H1 (cell line): Measurements from ENCODE around the gene FHAD1. TPM values are rescaled to one million over a fixed set of nuclear protein-coding genes. Genes with fewer than 3 reads are reported as not detected.

Experiments used
- CTCF ChIA-PET: fragments of 300-600 bp; sonication (Branson Sonifier 250); formaldehyde crosslinking; loops from one replicate; lab custom pipeline; 2021; ENCODE audit not compliant: partially characterized antibody; lab: Charles Lee
- POLR2A ChIA-PET: fragments of 300-600 bp; sonication (Branson Sonifier 250); formaldehyde crosslinking; loops from one replicate; lab custom pipeline; 2021; ENCODE audit warnings: inconsistent platforms; ENCODE audit not compliant: partially characterized antibody; lab: Charles Lee
- DNase-seq, 2 experiments: peaks; one replicate each; pipeline versions ENCODE4 v3.0.0 to v3.0.0-alpha.2; 2010 to 2022; ENCODE audit warnings: low spot score in 2 of 2, low read depth in 1 of 2, mixed read lengths in 1 of 2
- FAIRE-seq: peaks from 2 replicates; lab custom pipeline; 2011; peaks lifted over from hg19 to GRCh38; lab: Jason Lieb, UNC
- H2AFZ ChIP-seq: 2 replicates; pipeline ENCODE4 v1.8.1; 2012; ENCODE audit warnings: low read length, inconsistent platforms
- H2AK5ac ChIP-seq: 2 replicates; pipeline ENCODE4 v1.6.1; 2013; ENCODE audit warnings: low read depth, low read length
- H2BK120ac ChIP-seq: replicated peaks from 2 replicates; pipeline ENCODE3; 2013; ENCODE audit warnings: low read depth, low read length, inconsistent platforms
- H2BK12ac ChIP-seq: 2 replicates; pipeline ENCODE4 v1.6.1; 2013; ENCODE audit warnings: low read depth, low read length
- H2BK15ac ChIP-seq: 2 replicates; pipeline ENCODE4 v1.6.1; 2013; ENCODE audit warnings: low read length
- H2BK20ac ChIP-seq: 2 replicates; pipeline ENCODE4 v1.6.1; 2013; ENCODE audit warnings: low read length
- H2BK5ac ChIP-seq: 2 replicates; pipeline ENCODE4 v1.6.1; 2013; ENCODE audit warnings: low read depth, low read length
- H3K14ac ChIP-seq: 2 replicates; pipeline ENCODE4 v1.6.1; 2013; ENCODE audit warnings: inconsistent platforms; ENCODE audit not compliant: insufficient read length
- H3K18ac ChIP-seq: 2 replicates; pipeline ENCODE4 v1.6.1; 2013; ENCODE audit warnings: low read length; ENCODE audit errors: extremely low read depth
- H3K23ac ChIP-seq: 2 replicates; pipeline ENCODE4 v1.6.1; 2013; ENCODE audit warnings: inconsistent platforms; ENCODE audit not compliant: insufficient read length
- H3K23me2 ChIP-seq: 2 replicates; pipeline ENCODE4 v1.6.1; 2013; ENCODE audit warnings: low read depth, low read length
- H3K27ac ChIP-seq: 2 replicates; pipeline ENCODE4 v1.6.1; 2011; ENCODE audit warnings: low read depth, low read length, inconsistent platforms
- H3K27me3 ChIP-seq, 4 experiments: replicated peaks in 1 of 4; 1 replicate in 1 of 4; 2 replicates in 3 of 4; pipeline versions ENCODE4 v1.6.1 to v1.8.1; 2011 to 2013; ENCODE audit warnings: low read length in 3 of 4, mild to moderate bottlenecking in 3 of 4, inconsistent platforms in 2 of 4, mixed read lengths in 2 of 4, moderate library complexity in 1 of 4; ENCODE audit not compliant: control insufficient read depth in 3 of 4, insufficient read depth in 3 of 4; ENCODE audit errors: extremely low read depth in 1 of 4
- H3K36me3 ChIP-seq, 4 experiments: 2 replicates each; pipeline versions ENCODE4 v1.6.1 to v1.8.1; 2011 to 2013; ENCODE audit warnings: mild to moderate bottlenecking in 4 of 4, low read length in 3 of 4, moderate library complexity in 2 of 4, control low read depth in 1 of 4, inconsistent platforms in 1 of 4; ENCODE audit not compliant: insufficient read depth in 4 of 4, control insufficient read depth in 2 of 4
- H3K4ac ChIP-seq: replicated peaks from 2 replicates; pipeline ENCODE3; 2013; ENCODE audit warnings: low read length, low read depth, mixed read lengths, inconsistent platforms; ENCODE audit not compliant: insufficient read length
- H3K4me1 ChIP-seq, 4 experiments: replicated peaks in 1 of 4; 1 replicate in 1 of 4; 2 replicates in 3 of 4; pipeline versions ENCODE4 v1.6.1 to v1.8.1; 2011 to 2013; ENCODE audit warnings: low read length in 3 of 4, inconsistent platforms in 2 of 4, mixed read lengths in 1 of 4; ENCODE audit not compliant: insufficient read depth in 4 of 4, control insufficient read depth in 3 of 4
- H3K4me2 ChIP-seq, 2 experiments: 2 replicates each; pipeline versions ENCODE4 v1.6.1 to v1.8.1; 2011 to 2013; ENCODE audit warnings: low read depth in 2 of 2, low read length in 2 of 2, control low read depth in 1 of 2, inconsistent platforms in 1 of 2, mild to moderate bottlenecking in 1 of 2; ENCODE audit not compliant: insufficient read depth in 1 of 2
- H3K4me3 ChIP-seq, 4 experiments: fragments of 200-600, 300-600 bp in 1 of 4; sonication (generic), shearing (Covaris generic), sonication (Bioruptor Twin) in 1 of 4; 2 replicates each; pipeline versions ENCODE4 v1.5.1 to v1.8.1; 2011 to 2016; ENCODE audit warnings: low read length in 4 of 4, low read depth in 3 of 4, control low read depth in 2 of 4, inconsistent platforms in 2 of 4, mild to moderate bottlenecking in 2 of 4, mixed read lengths in 1 of 4, moderate library complexity in 1 of 4; ENCODE audit not compliant: insufficient read depth in 2 of 4; ENCODE audit errors: extremely low read depth in 1 of 4
- H3K56ac ChIP-seq: replicated peaks from 2 replicates; pipeline ENCODE3; 2013; ENCODE audit warnings: low read depth, mild to moderate bottlenecking, mixed read lengths, low read length, inconsistent platforms; ENCODE audit not compliant: insufficient read length
- H3K79me1 ChIP-seq: 2 replicates; pipeline ENCODE4 v1.6.1; 2013; ENCODE audit warnings: low read depth, low read length, control low read depth
- H3K79me2 ChIP-seq, 2 experiments: 2 replicates each; pipeline versions ENCODE4 v1.6.1 to v1.8.1; 2012 to 2013; ENCODE audit warnings: low read length in 2 of 2, mild to moderate bottlenecking in 2 of 2, inconsistent platforms in 1 of 2; ENCODE audit not compliant: insufficient read depth in 2 of 2, control insufficient read depth in 1 of 2
- H3K9ac ChIP-seq, 4 experiments: replicated peaks in 1 of 4; 1 replicate in 1 of 4; 2 replicates in 3 of 4; pipeline versions ENCODE4 v1.6.1 to v1.8.1; 2011 to 2013; ENCODE audit warnings: low read depth in 3 of 4, low read length in 3 of 4, control low read depth in 2 of 4, mild to moderate bottlenecking in 2 of 4, moderate library complexity in 2 of 4, inconsistent platforms in 1 of 4; ENCODE audit errors: extremely low read depth in 1 of 4
- H3K9me3 ChIP-seq, 2 experiments: 2 replicates each; pipeline versions ENCODE4 v1.6.1 to v1.8.1; 2012 to 2013; ENCODE audit warnings: mild to moderate bottlenecking in 2 of 2, moderate library complexity in 2 of 2, control low read depth in 1 of 2, inconsistent platforms in 1 of 2, low read depth in 1 of 2, low read length in 1 of 2, mixed read lengths in 1 of 2; ENCODE audit not compliant: insufficient read depth in 2 of 2
- H4K20me1 ChIP-seq, 2 experiments: replicated peaks in 1 of 2; 2 replicates each; pipeline versions ENCODE3 to v1.8.1; 2011 to 2013; ENCODE audit warnings: inconsistent platforms in 2 of 2, low read length in 2 of 2, mild to moderate bottlenecking in 1 of 2; ENCODE audit not compliant: insufficient read depth in 2 of 2, control insufficient read depth in 1 of 2
- H4K5ac ChIP-seq: 2 replicates; pipeline ENCODE4 v1.6.1; 2013; ENCODE audit warnings: low read length, low read depth, mixed read lengths, inconsistent platforms; ENCODE audit not compliant: insufficient read length
- H4K8ac ChIP-seq: 2 replicates; pipeline ENCODE4 v1.8.0; 2013; ENCODE audit warnings: mild to moderate bottlenecking, moderate library complexity, low read length, inconsistent platforms; ENCODE audit not compliant: insufficient read depth; ENCODE audit errors: extremely low read depth
- H4K91ac ChIP-seq: replicated peaks from 2 replicates; pipeline ENCODE3; 2013; ENCODE audit warnings: low read length, mixed read lengths, inconsistent platforms; ENCODE audit not compliant: insufficient read length
- WGBS, 2 experiments: shearing (Covaris generic) in 1 of 2; methylation state at CpG; one replicate each; pipeline versions ENCODE4 v1.1.6 to v1.1.7; 2013 to 2015; ENCODE audit warnings: low lambda C conversion rate in 2 of 2, mixed read lengths in 2 of 2, inconsistent platforms in 1 of 2, low coverage in 1 of 2, missing lambda C conversion rate in 1 of 2; ENCODE audit not compliant: insufficient replicate concordance in 2 of 2, insufficient coverage in 1 of 2, insufficient read length in 1 of 2; ENCODE audit errors: extremely low coverage in 1 of 2, missing lambda C conversion rate in 1 of 2; 5-methylcytosine and 5-hydroxymethylcytosine counted together
- polyA plus RNA-seq, 7 experiments: library from polyadenylated mRNA; depleted of rRNA in 3 of 7; stranded (reverse) in 5 of 7; unstranded in 2 of 7; fragments of >200 nt in 5 of 7; fragments of 200-250 nt in 2 of 7; gene quantifications; 1 replicate in 5 of 7; 2 replicates in 1 of 7; 4 replicates in 1 of 7; pipeline versions ENCODE4 v1.2.1 to v1.2.3, GENCODE V29; 2011 to 2013; ENCODE audit warnings: missing spikeins in 2 of 7, mixed read lengths in 2 of 7
- total RNA-seq: library from RNA; stranded (reverse); fragmentation: NEBNext Ultra II Directional; extraction: Animal tissue kit (Norgen Biotek cat#: 25700); gene quantifications from 2 replicates; pipeline ENCODE4 v1.2.1, GENCODE V29; 2021
- TF ChIP-seq, protein P1 (sequence below): IDR thresholded peaks from 2 replicates; pipeline ENCODE4 v1.6.1; 2011; ENCODE audit warnings: low read depth, mild to moderate bottlenecking, low read length; ENCODE audit not compliant: insufficient read depth

The FHAD1 gene
- total and polyA plus RNA-seq, 2 of the 8 experiments (the other 6 are each of a cell fraction or from before 2014, with no cell fraction given): 0.39 to 0.69 TPM

DNA sequence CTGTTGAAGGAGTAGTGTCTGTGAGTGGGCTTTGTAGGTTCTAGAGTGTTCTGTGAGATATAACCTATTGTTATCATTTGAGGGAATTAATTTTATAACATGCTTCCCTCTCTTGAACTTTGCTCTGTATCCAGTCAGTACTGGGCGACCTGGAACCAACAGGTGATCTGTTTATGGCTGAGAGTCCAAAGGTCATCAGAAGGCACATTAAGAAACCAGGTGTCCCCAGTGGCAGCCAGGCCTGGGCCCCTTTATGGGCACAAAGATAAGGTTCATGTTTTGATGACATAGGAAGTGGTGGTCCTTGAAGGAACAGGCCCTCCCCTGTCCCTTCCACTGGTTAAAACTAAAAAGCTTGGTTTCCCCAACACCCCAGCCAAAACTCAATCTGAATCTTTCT lies 61.1 kb downstream of the FHAD1 start:
- Histone ChIP-seq H3K9me3 (peaks cover 7 to 8% of the 10 kb centered on the region in 2 experiments; a peak in 1 of 4 replicates), H3K4ac (no peak overlapping the region), H3K9ac (no peak overlapping the region), H4K8ac (no peak overlapping the region), H3K36me3 (no peaks in the 10 kb centered on the region), H3K23me2 (no peaks in the 10 kb centered on the region), H4K5ac (no peak overlapping the region), H4K91ac (no peak overlapping the region), H2BK12ac (no peak overlapping the region), H3K79me1 (no peaks in the 10 kb centered on the region), H3K79me2 (no peaks in the 10 kb centered on the region), H3K56ac (no peak overlapping the region), H3K4me1 (no peaks in the 10 kb centered on the region), H2BK5ac (no peak overlapping the region), H3K27ac (no peak overlapping the region), H2BK20ac (no peak overlapping the region), H3K18ac (no peak overlapping the region), H3K14ac (no peak overlapping the region)
- WGBS, 2 experiments: 94% methylated on average over 1 of the region's 1 CpG; no CpG with 5 or more reads in 1 of the 2 experiments
- no peak for FAIRE-seq
- POLR2A ChIA-PET: no interaction called here
- no peak for DNase-seq
- TF ChIP-seq, protein P1, sequence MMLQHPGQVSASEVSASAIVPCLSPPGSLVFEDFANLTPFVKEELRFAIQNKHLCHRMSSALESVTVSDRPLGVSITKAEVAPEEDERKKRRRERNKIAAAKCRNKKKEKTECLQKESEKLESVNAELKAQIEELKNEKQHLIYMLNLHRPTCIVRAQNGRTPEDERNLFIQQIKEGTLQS: no peak
- TF ChIP-seq, all 59 proteins: peak for 0
- Histone ChIP-seq H2AK5ac (no peak overlapping the region), H4K20me1 (peaks cover 0 to 1% of the 10 kb centered on the region in 2 experiments), H2BK120ac (no peak overlapping the region), H2BK15ac (no peak overlapping the region), H3K4me3 (no peak overlapping the region), H2AFZ (no peak overlapping the region), H3K27me3 (no peaks in the 10 kb centered on the region; a peak in 1 of 7 replicates), H3K4me2 (no peak overlapping the region), H3K23ac (no peak overlapping the region)
- CTCF ChIA-PET: interaction anchor here (1.7 to 1.9 kb wide), 2 partner anchors 15 to 179 kb away, joined by 7 to 12 read pairs; no protein-coding TSS in a partner anchor
